Natural killer cell treated with Interleukin-12 subunit alpha and Interleukin-12 subunit beta and Interleukin-15 and Interleukin-18, amount 100 ng/mL, for 72 hours (primary cell): ENCODE measurements around the gene ZFYVE27. TPM values are rescaled to one million over a fixed set of nuclear protein-coding genes. Genes with fewer than 3 reads are reported as not detected.
A peak's percentile ranks its signal among the peaks of the same experiment; 100 is the strongest.

Experiments used
- ATAC-seq, 2 donors: fragments of 150-1000 bp; cut with Tn5 transposase in 1 of 2; sonication (Bioruptor Pico), chemical (Tn5 transposase) in 1 of 2; 2 replicates each; pipeline ENCODE4 v1.10.0; 2021
- DNase-seq: peaks from one replicate; pipeline ENCODE4 v3.0.0; 2022; ENCODE audit warnings: low spot score
- H3K27ac Mint-ChIP-seq, 2 donors: 1 replicate in 1 of 2; 2 replicates in 1 of 2; pipeline ENCODE4 v1.8.0; 2022; ENCODE audit warnings: mixed read lengths in 2 of 2, mild to moderate bottlenecking in 1 of 2, moderate library complexity in 1 of 2
- H3K27me3 Mint-ChIP-seq, 2 donors: 1 replicate in 1 of 2; 2 replicates in 1 of 2; pipeline ENCODE4 v1.8.0; 2022; ENCODE audit warnings: mixed read lengths in 2 of 2
- H3K36me3 Mint-ChIP-seq: one replicate; pipeline ENCODE4 v1.8.0; 2022; ENCODE audit warnings: mixed read lengths
- H3K4me1 Mint-ChIP-seq, 2 donors: 1 replicate in 1 of 2; 2 replicates in 1 of 2; pipeline ENCODE4 v1.8.0; 2022; ENCODE audit warnings: low read depth in 2 of 2, mixed read lengths in 2 of 2, mild to moderate bottlenecking in 1 of 2
- H3K4me3 Mint-ChIP-seq: one replicate; pipeline ENCODE4 v1.8.0; 2022; ENCODE audit warnings: mixed read lengths
- H3K9me3 Mint-ChIP-seq: 2 replicates; pipeline ENCODE4 v1.8.0; 2022; ENCODE audit warnings: mixed read lengths
- total RNA-seq, 2 donors: library from RNA; stranded (reverse); gene quantifications; one replicate each; pipeline ENCODE4 v1.2.3, GENCODE V29; 2022

Gene ZFYVE27
- total RNA-seq, 2 donors from 2014 or later, result 34.9 to 59.6 TPM

GRCh38 chr10:97723001-97723400 lies 13.9 kb upstream of the ZFYVE27 start:
- H3K27me3 Mint-ChIP-seq, result peaks cover 18 to 34% of the 10 kb centered on the region in 2 donors
- no peaks in the 10 kb centered on the region for H3K36me3 Mint-ChIP-seq
- H3K4me1 Mint-ChIP-seq, result no peaks in the 10 kb centered on the region
- DNase-seq (no peak), ATAC-seq (no peak)
- H3K27ac Mint-ChIP-seq, result no peak overlapping the region
- no peaks in the 10 kb centered on the region for H3K9me3 Mint-ChIP-seq
- H3K4me3 Mint-ChIP-seq, result no peak overlapping the region

GRCh38 chr10:97724341-97724941 lies 12.5 kb upstream of the ZFYVE27 start:
- Mint-ChIP-seq H3K9me3 (no peaks in the 10 kb centered on the region), H3K36me3 (no peaks in the 10 kb centered on the region), H3K27me3 (peaks cover 15 to 24% of the 10 kb centered on the region in 2 donors), H3K4me3 (no peak overlapping the region), H3K4me1 (no peaks in the 10 kb centered on the region), H3K27ac (no peak overlapping the region)
- DNase-seq, result peak; percentile 26
- ATAC-seq, result peak in 1 of 2 donors; percentile 43

- Mint-ChIP-seq H3K27me3 (peaks cover 17 to 31% of the 10 kb centered on the region in 2 donors), H3K4me1 (no peaks in the 10 kb centered on the region), H3K4me3 (no peak overlapping the region), H3K36me3 (no peaks in the 10 kb centered on the region), H3K9me3 (no peaks in the 10 kb centered on the region), H3K27ac (no peak overlapping the region)
- ATAC-seq (no peak), DNase-seq (peak; percentile 51)
Measured at GRCh38 chr10:97726636-97727178, 10.2 kb upstream of the ZFYVE27 start.

- peaks cover 17 to 31% of the 10 kb centered on the region in 2 donors for H3K27me3 Mint-ChIP-seq
- ATAC-seq (no peak), DNase-seq (no peak)
- H3K36me3 Mint-ChIP-seq, result no peaks in the 10 kb centered on the region
- no peaks in the 10 kb centered on the region for H3K4me1 Mint-ChIP-seq
- H3K4me3 Mint-ChIP-seq, result no peak overlapping the region
- H3K27ac Mint-ChIP-seq, result no peak overlapping the region
- no peaks in the 10 kb centered on the region for H3K9me3 Mint-ChIP-seq
Measured at GRCh38 chr10:97729014-97729413, 7.9 kb upstream of the ZFYVE27 start.

GRCh38 chr10:97731346-97732051 lies 5.4 kb upstream of the ZFYVE27 start:
- ATAC-seq, result peak in 1 of 2 donors; percentile 51

GRCh38 chr10:97732052-97732359 lies 4.9 kb upstream of the ZFYVE27 start:
- DNase-seq, result no peak

More at GRCh38 chr10:97731346-97732051, 5.4 kb upstream of the ZFYVE27 start:
- peaks cover 8 to 10% of the 10 kb centered on the region in 2 donors for H3K4me1 Mint-ChIP-seq
- no peaks in the 10 kb centered on the region for H3K36me3 Mint-ChIP-seq
- DNase-seq, result peak; percentile 57
- peaks cover 8% of the 10 kb centered on the region in 2 donors for H3K27me3 Mint-ChIP-seq
- H3K27ac Mint-ChIP-seq, result no peak overlapping the region
- H3K4me3 Mint-ChIP-seq, result no peak overlapping the region
- peaks cover 4% of the 10 kb centered on the region for H3K9me3 Mint-ChIP-seq

GRCh38 chr10:97733256-97733655 lies 3.7 kb upstream of the ZFYVE27 start:
- peaks cover 7 to 8% of the 10 kb centered on the region in 2 donors for H3K27me3 Mint-ChIP-seq

More at GRCh38 chr10:97732052-97732359, 4.9 kb upstream of the ZFYVE27 start:
- Mint-ChIP-seq H3K4me3 (no peak overlapping the region), H3K36me3 (no peaks in the 10 kb centered on the region), H3K27ac (no peak overlapping the region), H3K4me1 (peaks cover 11 to 15% of the 10 kb centered on the region in 2 donors), H3K27me3 (peaks cover 7 to 8% of the 10 kb centered on the region in 2 donors), H3K9me3 (peaks cover 4% of the 10 kb centered on the region)
- no peak for ATAC-seq

GRCh38 chr10:97734021-97734420 lies 2.9 kb upstream of the ZFYVE27 start:
- H3K27ac Mint-ChIP-seq, result no peak overlapping the region
- DNase-seq (peak; percentile 55), ATAC-seq (no peak)
- H3K9me3 Mint-ChIP-seq, result peaks cover 4% of the 10 kb centered on the region
- H3K27me3 Mint-ChIP-seq, result peaks cover 7% of the 10 kb centered on the region in 2 donors
- peaks cover 24 to 28% of the 10 kb centered on the region in 2 donors for H3K4me1 Mint-ChIP-seq
- H3K36me3 Mint-ChIP-seq, result peaks cover 7% of the 10 kb centered on the region
- H3K4me3 Mint-ChIP-seq, result no peak overlapping the region

More at GRCh38 chr10:97733256-97733655, 3.7 kb upstream of the ZFYVE27 start:
- H3K36me3 Mint-ChIP-seq, result peaks cover 7% of the 10 kb centered on the region
- H3K4me3 Mint-ChIP-seq, result no peak overlapping the region
- no peak overlapping the region for H3K27ac Mint-ChIP-seq
- H3K9me3 Mint-ChIP-seq, result peaks cover 4% of the 10 kb centered on the region
- ATAC-seq (no peak), DNase-seq (no peak)
- H3K4me1 Mint-ChIP-seq, result peaks cover 20 to 24% of the 10 kb centered on the region in 2 donors

- H3K27ac Mint-ChIP-seq, result peak overlapping the region; percentile 91 to 96
- peaks cover 0 to 2% of the 10 kb centered on the region in 2 donors for H3K27me3 Mint-ChIP-seq
- peaks cover 22% of the 10 kb centered on the region for H3K36me3 Mint-ChIP-seq
- peak in 1 of 2 donors; percentile 20 for ATAC-seq
- no peak for DNase-seq
- H3K4me1 Mint-ChIP-seq, result peaks cover 42 to 46% of the 10 kb centered on the region in 2 donors
- H3K9me3 Mint-ChIP-seq, result peaks cover 4% of the 10 kb centered on the region
- peak overlapping the region; percentile 98 for H3K4me3 Mint-ChIP-seq
Measured at GRCh38 chr10:97736403-97736901, 476 bp upstream of the ZFYVE27 start.

- Mint-ChIP-seq H3K27ac (peak overlapping the region; percentile 91 to 96), H3K4me3 (peak overlapping the region; percentile 98), H3K4me1 (peaks cover 46 to 47% of the 10 kb centered on the region in 2 donors), H3K27me3 (no peaks in the 10 kb centered on the region), H3K9me3 (peaks cover 4% of the 10 kb centered on the region), H3K36me3 (peaks cover 22% of the 10 kb centered on the region)
- peak; percentile 7 to 49 for ATAC-seq
- DNase-seq, result peak; percentile 55
Measured at GRCh38 chr10:97737770-97738265, 890 bp downstream of the ZFYVE27 start.

GRCh38 chr10:97738616-97739015 lies 1.7 kb downstream of the ZFYVE27 start:
- no peaks in the 10 kb centered on the region for H3K27me3 Mint-ChIP-seq
- peaks cover 27% of the 10 kb centered on the region for H3K36me3 Mint-ChIP-seq
- H3K27ac Mint-ChIP-seq, result peak overlapping the region; percentile 91 to 96

GRCh38 chr10:97740613-97741012 lies 3.7 kb downstream of the ZFYVE27 start:
- Mint-ChIP-seq H3K36me3 (peaks cover 37% of the 10 kb centered on the region), H3K27ac (no peak overlapping the region), H3K9me3 (peaks cover 2% of the 10 kb centered on the region), H3K27me3 (no peaks in the 10 kb centered on the region), H3K4me1 (peaks cover 59 to 61% of the 10 kb centered on the region in 2 donors), H3K4me3 (no peak overlapping the region)
- no peak for ATAC-seq
- no peak for DNase-seq

More at GRCh38 chr10:97738616-97739015, 1.7 kb downstream of the ZFYVE27 start:
- Mint-ChIP-seq H3K9me3 (peaks cover 4% of the 10 kb centered on the region), H3K4me3 (peak overlapping the region; percentile 98), H3K4me1 (peaks cover 51 to 52% of the 10 kb centered on the region in 2 donors)
- ATAC-seq (no peak), DNase-seq (peak; percentile 28)

GRCh38 chr10:97743169-97743943 lies 6.4 kb downstream of the ZFYVE27 start:
- no peaks in the 10 kb centered on the region for H3K27me3 Mint-ChIP-seq
- no peaks in the 10 kb centered on the region for H3K9me3 Mint-ChIP-seq
- peaks cover 41 to 43% of the 10 kb centered on the region in 2 donors for H3K4me1 Mint-ChIP-seq
- H3K36me3 Mint-ChIP-seq, result peaks cover 35% of the 10 kb centered on the region
- DNase-seq (peak; percentile 8), ATAC-seq (no peak)
- peak overlapping the region in 1 of 2 donors; percentile 44 for H3K27ac Mint-ChIP-seq
- no peak overlapping the region for H3K4me3 Mint-ChIP-seq
